A549 (cell line): ENCODE results near the gene PRKN. TPM values are rescaled to one million over a fixed set of nuclear protein-coding genes. Genes with fewer than 3 reads are reported as not detected.

Experiments used
- ATAC-seq, 2 experiments: fragments of 200-7000 bp in 1 of 2; fragments of >200 bp in 1 of 2; cut with Nextera tagmentation in 1 of 2; cut with Tn5 transposase in 1 of 2; 3 replicates each; pipeline versions ENCODE4 v1.8.0 to v1.9.1; 2018 to 2020; ENCODE audit warnings: mild to moderate bottlenecking in 1 of 2, moderate library complexity in 1 of 2
- CTCF ChIA-PET: fragments of 300-600 bp; sonication (Branson Sonifier 250); formaldehyde crosslinking; extraction: SDS; loops from one replicate; lab custom pipeline; 2021; ENCODE audit warnings: antibody characterized with exemption, inconsistent platforms; lab: Yijun Ruan, JAX
- POLR2A ChIA-PET: fragments of 350-600 bp; formaldehyde crosslinking; extraction: SDS; loops from one replicate; lab custom pipeline; 2021; ENCODE audit warnings: antibody characterized with exemption, inconsistent platforms; lab: Yijun Ruan, JAX
- DNase-seq, 2 experiments: peaks; one replicate each; pipeline versions ENCODE4 v3.0.0 to v3.0.0-alpha.2; 2011 to 2016; ENCODE audit warnings: low read depth in 1 of 2, low spot score in 1 of 2
- FAIRE-seq: peaks from 2 replicates; lab custom pipeline; 2011; peaks lifted over from hg19 to GRCh38; lab: Jason Lieb, UNC
- H3K27ac ChIP-seq, 2 experiments: fragments of >200 bp; sonication (Bioruptor Twin); formaldehyde crosslinking; 3 replicates each; pipeline ENCODE4 v1.5.1; 2016 to 2017
- H3K4me1 ChIP-seq: fragments of >200 bp; sonication (Bioruptor Twin); formaldehyde crosslinking; 3 replicates; pipeline ENCODE4 v1.6.1; 2016
- H3K4me2 ChIP-seq: fragments of >200 bp; sonication (Bioruptor Twin); formaldehyde crosslinking; 3 replicates; pipeline ENCODE4 v1.6.1; 2016
- H3K4me3 ChIP-seq: fragments of >200 bp; sonication (Bioruptor Twin); formaldehyde crosslinking; 3 replicates; pipeline ENCODE4 v1.5.1; 2016
- H3K9me3 ChIP-seq: fragments of >200 bp; sonication (Bioruptor Twin); formaldehyde crosslinking; 3 replicates; pipeline ENCODE4 v1.6.1; 2016
- CHD4 ChIP-seq: fragments of 200-600 bp; sonication (generic); IDR thresholded peaks from 2 replicates; pipeline ENCODE4 v1.6.1; 2016; ENCODE audit warnings: antibody characterized with exemption, mild to moderate bottlenecking, borderline replicate concordance
- ELK1 ChIP-seq: fragments of 150-350 bp; IDR thresholded peaks from 2 replicates; pipeline ENCODE4 v1.6.1; 2014; ENCODE audit warnings: low read depth, mild to moderate bottlenecking, low read length
- FOSL2 ChIP-seq, 2 experiments: fragments of 450-650 bp in 1 of 2; fragments of >200 bp in 1 of 2; sonication (Bioruptor Twin) in 1 of 2; formaldehyde crosslinking; IDR thresholded peaks; 2 replicates each; pipeline versions ENCODE4 v1.5.0 to v1.6.1; 2016 to 2020; ENCODE audit warnings: mild to moderate bottlenecking in 1 of 2, moderate library complexity in 1 of 2
- FOXS1 ChIP-seq: fragments of 250-450 bp; sonication (Bioruptor Pico); IDR thresholded peaks from 2 replicates; pipeline ENCODE4 v1.5.0; 2020; ENCODE audit warnings: mild to moderate bottlenecking, moderate library complexity
- GATA3 ChIP-seq: IDR thresholded peaks from 2 replicates; pipeline ENCODE4 v1.6.1; 2012; ENCODE audit warnings: borderline replicate concordance
- HMGXB4 ChIP-seq: fragments of 250-450 bp; sonication (Bioruptor Pico); IDR thresholded peaks from 2 replicates; pipeline ENCODE4 v1.5.0; 2021; ENCODE audit warnings: mild to moderate bottlenecking, moderate library complexity, borderline replicate concordance
- HOXA7 ChIP-seq: fragments of 250-450 bp; sonication (Bioruptor Pico); IDR thresholded peaks from 2 replicates; pipeline ENCODE4 v1.5.0; 2020; ENCODE audit warnings: mild to moderate bottlenecking, moderate library complexity
- HOXB5 ChIP-seq: fragments of 250-450 bp; sonication (Bioruptor Pico); IDR thresholded peaks from 2 replicates; pipeline ENCODE4 v1.5.0; 2020; ENCODE audit warnings: mild to moderate bottlenecking, moderate library complexity
- JUN ChIP-seq, 2 experiments: fragments of >200 bp; sonication (Bioruptor Twin); formaldehyde crosslinking; IDR thresholded peaks; 2 replicates in 1 of 2; 3 replicates in 1 of 2; pipeline ENCODE4 v1.6.1; 2016 to 2017
- RAD21 ChIP-seq, 2 experiments: fragments of >200 bp in 1 of 2; sonication (Bioruptor Twin) in 1 of 2; formaldehyde crosslinking in 1 of 2; IDR thresholded peaks in 1 of 2; conservative IDR thresholded peaks in 1 of 2; 2 replicates in 1 of 2; 3 replicates in 1 of 2; pipeline ENCODE4 v1.6.1; 2012 to 2018; ENCODE audit warnings: inconsistent platforms in 1 of 2
- RCOR1 ChIP-seq: fragments of 150-350 bp; IDR thresholded peaks from 2 replicates; pipeline ENCODE4 v1.6.1; 2014; ENCODE audit warnings: antibody characterized with exemption, low read length, low read depth
- REST ChIP-seq: fragments of 200-600 bp; sonication (generic); IDR thresholded peaks from 2 replicates; pipeline ENCODE4 v1.6.1; 2016; ENCODE audit warnings: antibody characterized with exemption, mild to moderate bottlenecking, moderate library complexity
- SMC3 ChIP-seq: fragments of >200 bp; sonication (Bioruptor Twin); formaldehyde crosslinking; IDR thresholded peaks from 3 replicates; pipeline ENCODE4 v1.6.1; 2018; ENCODE audit warnings: inconsistent platforms
- SREBF2 ChIP-seq: fragments of 450-650 bp; IDR thresholded peaks from 2 replicates; pipeline ENCODE4 v1.6.1; 2014; ENCODE audit warnings: mild to moderate bottlenecking, moderate library complexity
- USF2 ChIP-seq: fragments of 450-650 bp; IDR thresholded peaks from 2 replicates; pipeline ENCODE4 v1.6.1; 2014; ENCODE audit warnings: antibody characterized with exemption
- ZC3H11A ChIP-seq: fragments of 450-650 bp; IDR thresholded peaks from 2 replicates; pipeline ENCODE4 v1.6.1; 2014; ENCODE audit warnings: antibody characterized with exemption, mild to moderate bottlenecking
- ZSCAN20 ChIP-seq: fragments of 250-450 bp; sonication (Bioruptor Pico); IDR thresholded peaks from 2 replicates; pipeline ENCODE4 v1.8.0; 2022; ENCODE audit warnings: mild to moderate bottlenecking, moderate library complexity
- WGBS: methylation state at CpG from one replicate; pipeline ENCODE4 v1.1.6; 2017; ENCODE audit errors: missing lambda C conversion rate; 5-methylcytosine and 5-hydroxymethylcytosine counted together
- polyA plus RNA-seq, 4 experiments: library from polyadenylated mRNA; depleted of rRNA in 3 of 4; stranded (reverse); fragments of >200 nt; fragmentation: RNase III in 1 of 4; extraction: RNeasy Plus Mini Kit Qiagen cat#74134 plus additional on column Dnase treatment in 1 of 4; gene quantifications; 2 replicates in 3 of 4; 3 replicates in 1 of 4; pipeline ENCODE4 v1.2.3, GENCODE V29; 2011 to 2017

PRKN gene
- polyA plus RNA-seq, 2 of the 4 experiments (the other 2 are of a cell fraction): 0.36 to 0.39 TPM

GRCh38 chr6:162568266-162568665 lies 159.3 kb downstream of the PRKN start:
- ChIA-PET POLR2A (no interaction called here), CTCF (no interaction called here)
- Histone ChIP-seq H3K4me3 (no peak overlapping the region), H3K9me3 (no peaks in the 10 kb centered on the region), H3K4me1 (no peaks in the 10 kb centered on the region), H3K27ac (no peak overlapping the region), H3K4me2 (no peak overlapping the region)
- TF ChIP-seq SMC3 (no peak), FOSL2 (IDR thresholded peaks at IDR 0.05) (no peak), FOSL2 (CRISPR knock-in tag; IDR thresholded peaks at IDR 0.05) (no peak), HOXA7 (CRISPR knock-in tag) (no peak), FOXS1 (no peak), HMGXB4 (no peak), CHD4 (no peak), HOXB5 (CRISPR knock-in tag) (no peak), ZSCAN20 (no peak), ZC3H11A (no peak), JUN (IDR thresholded peaks at IDR 0.05) (no peak), GATA3 (no peak), ELK1 (no peak), SREBF2 (no peak), REST (no peak), RAD21 (conservative IDR thresholded peaks at IDR 0.05 in 1 of 2, IDR thresholded peaks at IDR 0.05 in 1 of 2) (no peak), USF2 (no peak)
- FAIRE-seq (no peak), DNase-seq (no peak), ATAC-seq (no peak)
- 0% methylated on average over 1 of the region's 7 CpGs for WGBS

GRCh38 chr6:162562041-162562440 lies 165.5 kb downstream of the PRKN start:
- ATAC-seq: no peak
- Histone ChIP-seq H3K4me1 (no peaks in the 10 kb centered on the region), H3K4me3 (no peak overlapping the region), H3K27ac (no peak overlapping the region), H3K9me3 (no peaks in the 10 kb centered on the region), H3K4me2 (no peak overlapping the region)
- TF ChIP-seq RCOR1: no peak
- no peak for DNase-seq
- FAIRE-seq: no peak
- ChIA-PET CTCF (no interaction called here), POLR2A (no interaction called here)
- 20% methylated on average over 1 of the region's 3 CpGs for WGBS
